OCI-LY1 (cell line): Measurements from ENCODE around the gene IFNA16.

Experiments
- CTCF ChIP-seq: fragments of 200-600 bp; sonication (generic), shearing (Covaris generic); IDR thresholded peaks from 2 replicates; pipeline ENCODE4 v1.5.1; 2017; ENCODE audit warnings: mild to moderate bottlenecking, antibody characterized with exemption, low read length, moderate library complexity, mixed read lengths
- EZH2 ChIP-seq: fragments of 200-600 bp; sonication (generic), shearing (Covaris generic); IDR thresholded peaks from 2 replicates; pipeline ENCODE4 v1.8.0; 2017; ENCODE audit warnings: borderline replicate concordance, mixed run types, mild to moderate bottlenecking, antibody characterized with exemption, low read length, moderate library complexity, mixed read lengths

- TF ChIP-seq CTCF (no peak), EZH2 (no peak)
Observed at GRCh38 chr9:21233258-21233657, 16.1 kb upstream of the IFNA16 start.
